ENCODE measurements around the gene SETD4.

DNA sequence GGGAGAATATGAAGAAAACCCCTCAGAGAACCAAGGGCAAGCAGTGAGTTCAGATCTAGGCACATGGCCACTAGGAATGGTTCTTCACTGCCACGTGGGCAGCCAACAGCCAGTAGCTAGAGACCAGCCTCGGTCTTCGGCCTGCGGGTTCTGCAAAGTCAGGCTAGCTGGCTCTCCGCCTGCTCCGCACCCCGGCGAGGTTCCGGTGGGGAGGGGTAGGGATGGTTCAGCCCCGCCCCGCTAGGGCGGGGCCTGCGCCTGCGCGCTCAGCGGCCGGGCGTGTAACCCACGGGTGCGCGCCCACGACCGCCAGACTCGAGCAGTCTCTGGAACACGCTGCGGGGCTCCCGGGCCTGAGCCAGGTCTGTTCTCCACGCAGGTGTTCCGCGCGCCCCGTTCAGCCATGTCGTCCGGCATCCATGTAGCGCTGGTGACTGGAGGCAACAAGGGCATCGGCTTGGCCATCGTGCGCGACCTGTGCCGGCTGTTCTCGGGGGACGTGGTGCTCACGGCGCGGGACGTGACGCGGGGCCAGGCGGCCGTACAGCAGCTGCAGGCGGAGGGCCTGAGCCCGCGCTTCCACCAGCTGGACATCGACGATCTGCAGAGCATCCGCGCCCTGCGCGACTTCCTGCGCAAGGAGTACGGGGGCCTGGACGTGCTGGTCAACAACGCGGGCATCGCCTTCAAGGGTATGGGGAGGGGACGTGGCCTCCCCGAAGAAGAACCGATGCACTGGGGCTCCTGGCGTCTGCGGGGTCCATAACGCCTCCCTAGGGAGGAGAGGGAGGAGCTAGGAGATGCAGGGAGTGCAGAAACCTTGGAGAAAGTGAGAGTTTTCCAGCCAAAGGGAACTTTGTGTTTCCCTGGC, 9.6 kb upstream of the SETD4 start, which contains the start of gene CBR1:
- TF ChIP-seq, protein P1, sequence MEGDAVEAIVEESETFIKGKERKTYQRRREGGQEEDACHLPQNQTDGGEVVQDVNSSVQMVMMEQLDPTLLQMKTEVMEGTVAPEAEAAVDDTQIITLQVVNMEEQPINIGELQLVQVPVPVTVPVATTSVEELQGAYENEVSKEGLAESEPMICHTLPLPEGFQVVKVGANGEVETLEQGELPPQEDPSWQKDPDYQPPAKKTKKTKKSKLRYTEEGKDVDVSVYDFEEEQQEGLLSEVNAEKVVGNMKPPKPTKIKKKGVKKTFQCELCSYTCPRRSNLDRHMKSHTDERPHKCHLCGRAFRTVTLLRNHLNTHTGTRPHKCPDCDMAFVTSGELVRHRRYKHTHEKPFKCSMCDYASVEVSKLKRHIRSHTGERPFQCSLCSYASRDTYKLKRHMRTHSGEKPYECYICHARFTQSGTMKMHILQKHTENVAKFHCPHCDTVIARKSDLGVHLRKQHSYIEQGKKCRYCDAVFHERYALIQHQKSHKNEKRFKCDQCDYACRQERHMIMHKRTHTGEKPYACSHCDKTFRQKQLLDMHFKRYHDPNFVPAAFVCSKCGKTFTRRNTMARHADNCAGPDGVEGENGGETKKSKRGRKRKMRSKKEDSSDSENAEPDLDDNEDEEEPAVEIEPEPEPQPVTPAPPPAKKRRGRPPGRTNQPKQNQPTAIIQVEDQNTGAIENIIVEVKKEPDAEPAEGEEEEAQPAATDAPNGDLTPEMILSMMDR (conservative IDR thresholded peaks at IDR 0.05; ENCODE audit: low read length), result no peak
- TF ChIP-seq EZH2phosphoT487 (IDR thresholded peaks at IDR 0.05; ENCODE audit: borderline replicate concordance), result no peak
